Superior temporal gyrus (tissue), 1 donor: ENCODE measurements around the gene KCNC4.

Source experiments
- DNase-seq: peaks from one replicate; pipeline ENCODE4 v3.0.0-alpha.2; 2016; ENCODE audit errors: extremely low spot score

Gene KCNC4

DNA sequence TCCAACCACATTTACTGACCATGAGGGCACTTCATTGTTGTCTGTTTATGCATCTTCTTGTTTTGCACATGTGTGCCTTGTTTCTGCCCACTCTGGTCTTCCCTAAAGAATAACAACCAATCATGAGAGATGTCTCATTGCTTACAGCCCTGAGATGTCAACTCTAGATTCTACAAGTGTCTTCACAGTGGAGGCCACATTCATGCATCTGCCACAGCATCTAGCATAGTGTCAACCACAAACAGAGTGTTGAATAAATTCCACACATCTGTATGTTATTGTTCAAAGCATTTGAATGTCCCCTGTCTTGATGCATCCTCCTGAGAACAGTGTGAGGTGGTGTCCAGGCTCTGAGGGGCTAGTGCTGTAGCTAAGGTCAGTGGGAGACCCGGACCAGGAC, 43.1 kb downstream of the KCNC4 start:
- DNase-seq: no peak

DNA sequence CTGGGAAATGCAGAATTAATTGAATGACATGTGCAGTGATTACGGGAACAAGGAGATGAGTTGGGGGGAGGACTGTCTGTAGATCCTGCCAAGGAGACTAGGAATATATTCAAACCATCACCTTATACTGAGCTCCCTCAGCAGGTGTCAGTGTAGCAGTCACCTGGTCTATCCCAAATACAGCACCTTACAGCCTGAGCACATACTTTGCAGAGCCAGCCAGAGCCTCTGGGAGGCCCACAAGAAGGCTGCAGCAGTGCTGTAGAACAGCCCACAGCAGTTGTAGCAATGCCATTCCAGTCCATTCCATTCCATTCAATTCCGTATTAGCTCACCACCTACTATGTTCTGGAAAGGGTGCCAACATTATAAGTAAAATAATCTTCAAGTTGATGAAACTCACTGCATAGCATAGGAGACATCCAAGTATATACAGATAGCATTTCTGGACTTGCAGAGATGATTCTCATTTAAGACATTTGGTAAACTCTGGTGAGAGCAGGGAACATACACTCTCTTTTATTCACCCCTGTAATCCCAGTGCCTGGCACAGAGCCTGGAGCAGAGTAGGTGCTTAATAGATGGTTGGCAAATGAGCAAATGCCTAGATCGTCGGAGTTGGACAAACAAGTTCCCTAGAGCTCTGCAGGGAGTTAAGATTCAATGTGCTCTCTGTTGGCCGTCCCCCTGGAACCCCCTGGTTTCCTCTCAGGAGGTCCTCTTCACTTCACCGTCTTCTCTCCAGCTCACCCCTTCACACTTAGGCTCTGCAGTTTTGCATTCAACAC, 44.7 kb downstream of the KCNC4 start:
- DNase-seq: peak; percentile 18

DNA sequence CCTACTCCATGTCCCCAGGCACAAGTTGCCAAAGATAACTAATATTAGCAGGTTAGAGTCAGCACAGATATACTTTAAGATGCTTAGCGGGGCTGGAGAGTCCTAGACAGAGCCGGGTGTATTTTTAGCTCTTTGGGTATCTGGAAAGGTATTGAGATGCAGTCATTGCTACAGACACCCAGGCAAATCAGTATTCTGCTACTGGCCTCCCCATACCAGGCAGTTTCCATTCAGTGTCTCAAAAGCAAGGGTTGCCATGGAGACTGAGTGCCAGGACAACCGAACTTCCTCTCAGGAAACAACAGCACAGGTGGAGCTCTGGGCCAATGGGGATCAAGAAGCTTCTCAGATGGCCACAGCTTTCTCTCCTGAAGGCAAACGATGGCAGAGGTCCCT, 45.3 kb downstream of the KCNC4 start:
- DNase-seq: peak; percentile 70

DNA sequence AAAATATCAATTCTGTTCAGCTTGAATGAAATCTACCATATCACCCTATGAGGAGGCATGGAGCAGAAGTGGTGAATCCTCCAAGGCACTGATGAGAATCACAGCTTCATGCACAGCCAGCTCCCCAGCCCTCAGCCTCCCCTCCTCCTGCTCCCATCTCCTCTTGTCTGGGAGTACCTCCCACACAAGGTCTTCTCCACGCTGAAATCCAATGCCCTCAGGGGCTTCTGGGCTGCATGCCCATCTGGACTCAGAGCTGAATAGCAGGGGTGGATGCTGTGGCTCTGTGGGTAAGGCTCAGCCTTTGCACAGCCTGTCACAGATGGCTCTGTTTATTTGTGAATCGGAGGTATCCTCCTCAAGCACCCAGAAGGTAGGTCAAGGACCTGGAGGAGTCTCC, 48.6 kb downstream of the KCNC4 start:
- DNase-seq: no peak

DNA sequence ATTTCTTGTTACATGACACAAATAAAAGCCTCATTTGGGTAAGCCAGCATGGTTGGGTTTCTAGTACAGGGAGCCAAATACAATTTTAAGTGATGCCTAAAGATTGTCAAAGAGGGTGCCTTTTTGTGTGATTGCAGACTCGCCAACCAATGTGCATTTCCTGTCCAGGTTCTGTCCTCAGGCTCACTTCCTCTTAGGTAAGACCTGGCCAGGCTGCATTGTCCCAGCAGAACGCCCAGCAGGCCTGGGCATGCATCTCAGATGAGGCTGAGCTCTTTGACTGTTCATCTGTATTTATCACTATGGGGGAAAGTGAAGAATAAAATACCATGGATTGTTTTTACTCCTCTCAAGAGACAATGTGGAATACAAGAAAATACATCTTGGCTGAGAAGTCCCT, 49.7 kb downstream of the KCNC4 start:
- DNase-seq: no peak
